PC-9 (cell line): ENCODE data around the gene GMPR2.

Experiments
- CTCF ChIP-seq: fragments of 200-600 bp; sonication (generic); conservative IDR thresholded peaks from 2 replicates; pipeline ENCODE4 v1.6.1; 2017; ENCODE audit warnings: mixed run types, antibody characterized with exemption, mild to moderate bottlenecking, moderate library complexity
- EZH2 ChIP-seq: fragments of 200-600 bp; sonication (generic); IDR thresholded peaks from 2 replicates; pipeline ENCODE4 v1.8.0; 2017; ENCODE audit warnings: antibody characterized with exemption, low read depth

- TF ChIP-seq CTCF: no peak
- no peak for TF ChIP-seq EZH2
These were observed 22.1 kb downstream of the GMPR2 start for GRCh38 chr14:24254630-24255392.
